A673 (cell line): Measurements from ENCODE around the gene ABCF3.

Experiments used
- EZH2 ChIP-seq: fragments of 200-600 bp; sonication (generic); IDR thresholded peaks from 2 replicates; pipeline ENCODE4 v1.6.1; 2017; ENCODE audit warnings: borderline replicate concordance, low read depth, mild to moderate bottlenecking, mixed read lengths, antibody characterized with exemption, low read length; ENCODE audit not compliant: poor library complexity, severe bottlenecking
- TF ChIP-seq, protein P1 (sequence below): fragments of 300-800, 200-600 bp; sonication (generic); conservative IDR thresholded peaks from 2 replicates; pipeline ENCODE4 v1.5.1; 2017; ENCODE audit warnings: low read depth, mild to moderate bottlenecking, antibody characterized with exemption, low read length, moderate library complexity, mixed read lengths

DNA sequence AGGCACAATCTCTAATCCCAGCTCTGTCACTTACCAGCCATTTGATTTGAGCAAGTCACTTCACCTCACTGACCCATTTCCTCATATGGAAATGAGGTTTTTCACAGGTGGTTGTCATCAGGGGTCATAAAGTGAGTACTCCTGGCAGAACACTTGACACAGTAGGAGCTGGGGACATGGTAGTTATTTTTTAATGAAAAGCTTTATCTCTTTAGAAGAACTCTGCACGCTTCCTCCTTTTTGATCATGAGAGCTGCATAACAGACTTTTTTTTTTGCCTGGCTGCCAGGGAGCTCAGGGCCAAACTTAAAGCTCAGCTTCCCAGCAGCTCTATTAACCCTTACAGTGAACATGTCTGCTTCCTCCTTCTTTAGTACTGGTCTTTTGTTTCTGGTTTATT is 51.8 kb downstream of the ABCF3 start:
- TF ChIP-seq, protein P1, sequence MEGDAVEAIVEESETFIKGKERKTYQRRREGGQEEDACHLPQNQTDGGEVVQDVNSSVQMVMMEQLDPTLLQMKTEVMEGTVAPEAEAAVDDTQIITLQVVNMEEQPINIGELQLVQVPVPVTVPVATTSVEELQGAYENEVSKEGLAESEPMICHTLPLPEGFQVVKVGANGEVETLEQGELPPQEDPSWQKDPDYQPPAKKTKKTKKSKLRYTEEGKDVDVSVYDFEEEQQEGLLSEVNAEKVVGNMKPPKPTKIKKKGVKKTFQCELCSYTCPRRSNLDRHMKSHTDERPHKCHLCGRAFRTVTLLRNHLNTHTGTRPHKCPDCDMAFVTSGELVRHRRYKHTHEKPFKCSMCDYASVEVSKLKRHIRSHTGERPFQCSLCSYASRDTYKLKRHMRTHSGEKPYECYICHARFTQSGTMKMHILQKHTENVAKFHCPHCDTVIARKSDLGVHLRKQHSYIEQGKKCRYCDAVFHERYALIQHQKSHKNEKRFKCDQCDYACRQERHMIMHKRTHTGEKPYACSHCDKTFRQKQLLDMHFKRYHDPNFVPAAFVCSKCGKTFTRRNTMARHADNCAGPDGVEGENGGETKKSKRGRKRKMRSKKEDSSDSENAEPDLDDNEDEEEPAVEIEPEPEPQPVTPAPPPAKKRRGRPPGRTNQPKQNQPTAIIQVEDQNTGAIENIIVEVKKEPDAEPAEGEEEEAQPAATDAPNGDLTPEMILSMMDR = no peak
- TF ChIP-seq EZH2 = no peak
